GM21529 (cell line): ENCODE results near the gene EVL.
"Not testable (repeated sequence)": the region's sequence is repeated elsewhere in the genome, so short reads cannot be mapped to it uniquely, and the experiment has no call there.

Experiments used
- ATAC-seq: cut with Tn5 transposase; IDR thresholded peaks from one replicate; pipeline ENCODE4 v1.9.1; 2021; ENCODE audit not compliant: unreplicated experiment

The EVL gene, protein sequence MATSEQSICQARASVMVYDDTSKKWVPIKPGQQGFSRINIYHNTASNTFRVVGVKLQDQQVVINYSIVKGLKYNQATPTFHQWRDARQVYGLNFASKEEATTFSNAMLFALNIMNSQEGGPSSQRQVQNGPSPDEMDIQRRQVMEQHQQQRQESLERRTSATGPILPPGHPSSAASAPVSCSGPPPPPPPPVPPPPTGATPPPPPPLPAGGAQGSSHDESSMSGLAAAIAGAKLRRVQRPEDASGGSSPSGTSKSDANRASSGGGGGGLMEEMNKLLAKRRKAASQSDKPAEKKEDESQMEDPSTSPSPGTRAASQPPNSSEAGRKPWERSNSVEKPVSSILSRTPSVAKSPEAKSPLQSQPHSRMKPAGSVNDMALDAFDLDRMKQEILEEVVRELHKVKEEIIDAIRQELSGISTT

GRCh38 chr14:100065111-100065871 lies at the start of gene EVL:
Gene EVL (plus strand): TSS chr14:100065422. CDS start chr14:100065501, 79 bp downstream.
- ATAC-seq: peak; percentile 42

DNA sequence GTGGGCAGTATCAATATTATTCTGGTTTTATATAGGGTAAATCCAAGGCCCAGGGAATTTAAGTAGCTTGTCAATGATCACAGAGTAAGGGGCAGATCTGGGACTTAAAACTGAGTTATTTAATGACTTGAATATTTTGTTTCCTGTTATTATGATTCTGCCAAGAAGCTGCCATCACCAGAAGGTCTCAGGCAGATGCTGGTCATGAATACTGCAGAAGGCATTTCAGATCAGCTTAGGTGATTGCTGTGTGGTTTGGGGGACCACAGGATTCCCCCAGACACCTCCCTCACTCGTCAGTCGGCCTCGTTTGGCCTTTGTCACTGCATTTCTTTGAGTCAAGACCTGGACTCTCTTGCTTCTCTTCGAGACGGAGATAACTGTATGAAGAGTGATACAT lies 47.7 kb upstream of the EVL start:
- no peak for ATAC-seq

- ATAC-seq: no peak
These were observed 47.2 kb upstream of the EVL start for GRCh38 chr14:100018054-100018453.

- ATAC-seq: no peak
These were observed 46.7 kb upstream of the EVL start for GRCh38 chr14:100018482-100018881.

- ATAC-seq: no peak
These were observed 46.0 kb upstream of the EVL start for GRCh38 chr14:100019156-100019744.

DNA sequence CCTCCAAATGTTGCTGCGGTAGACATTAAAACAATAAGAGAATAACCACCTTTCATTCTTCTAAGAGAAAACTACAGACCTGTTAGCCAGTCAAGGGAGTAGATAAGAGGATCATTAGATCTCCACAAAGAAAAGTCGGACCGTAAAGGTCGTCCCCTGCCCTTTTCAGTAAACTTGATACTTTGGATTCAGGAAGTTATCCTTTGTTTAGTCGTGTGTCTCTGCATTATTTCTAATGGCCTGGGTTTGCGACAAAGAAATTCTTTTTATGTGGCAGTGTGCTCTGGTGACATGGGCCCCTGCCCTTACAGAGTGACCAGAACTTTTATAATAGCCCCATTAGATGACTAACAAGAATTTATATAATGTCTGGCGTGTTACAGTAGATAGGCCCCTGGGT lies 44.6 kb upstream of the EVL start:
- ATAC-seq: no peak

- no peak for ATAC-seq
These were observed 42.3 kb upstream of the EVL start for GRCh38 chr14:100022772-100023451.

GRCh38 chr14:100025111-100025510 lies 40.1 kb upstream of the EVL start:
- ATAC-seq: peak; percentile 69

GRCh38 chr14:100027771-100028490 lies 37.3 kb upstream of the EVL start:
- no peak for ATAC-seq

- ATAC-seq: no peak
These were observed 36.1 kb upstream of the EVL start for GRCh38 chr14:100028990-100029677.

DNA sequence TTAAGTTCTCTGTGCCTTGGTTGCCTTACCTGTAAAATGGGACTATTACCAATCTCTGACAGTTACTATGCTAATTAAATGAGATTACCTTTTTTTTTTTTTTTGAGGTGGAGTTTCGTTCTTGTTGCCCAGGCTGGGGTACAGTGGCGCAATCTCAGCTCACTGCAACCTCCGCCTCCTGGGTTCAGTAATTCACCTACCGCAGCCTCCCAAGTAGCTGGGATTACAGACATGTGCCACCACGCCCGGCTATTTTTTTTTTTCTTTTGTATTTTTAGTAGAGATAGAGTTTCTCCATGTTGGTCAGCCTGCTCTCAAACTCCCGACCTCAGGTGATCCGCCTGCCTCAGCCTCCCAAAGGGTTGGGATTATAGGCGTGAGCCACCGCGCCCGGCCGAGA lies 35.2 kb upstream of the EVL start:
- ATAC-seq: not testable (repeated sequence)

GRCh38 chr14:100030452-100031153 lies 34.6 kb upstream of the EVL start:
- ATAC-seq: no peak

DNA sequence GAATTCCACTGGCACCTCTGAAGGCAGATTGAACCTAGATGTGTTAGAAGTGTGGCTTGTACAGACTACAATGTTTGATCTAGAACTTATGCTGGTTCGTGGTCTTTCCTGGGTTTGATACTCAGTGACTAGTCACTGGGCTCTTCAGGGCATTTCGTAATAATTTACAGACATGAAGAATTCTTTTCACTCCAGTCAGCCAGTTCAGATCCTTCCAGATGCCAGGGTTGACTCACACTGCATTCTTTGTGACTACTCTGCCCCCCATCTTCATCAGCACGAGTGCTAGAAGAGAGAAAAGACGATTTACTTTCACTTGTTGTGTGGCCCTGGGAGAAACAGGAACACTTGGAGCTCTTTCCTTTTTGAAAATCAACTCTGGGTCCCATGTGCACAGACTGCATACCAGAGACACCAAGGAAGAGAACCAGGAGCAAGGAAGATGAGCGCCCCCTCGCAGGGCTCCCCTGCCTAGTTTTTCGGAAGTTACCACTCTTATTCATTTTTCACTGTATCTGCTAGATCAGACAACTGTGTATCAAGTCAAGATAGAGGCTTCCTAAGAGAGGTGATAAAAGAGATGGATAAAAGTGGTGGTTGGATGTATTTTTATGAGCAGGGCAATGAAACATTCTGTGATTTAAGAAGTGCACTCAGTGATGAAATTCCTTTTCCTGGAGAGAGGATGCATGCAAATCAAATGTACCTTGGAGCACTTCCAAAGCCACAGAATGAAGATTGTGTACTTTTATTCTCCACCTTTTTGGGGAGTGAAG lies 33.5 kb upstream of the EVL start:
- ATAC-seq: no peak

DNA sequence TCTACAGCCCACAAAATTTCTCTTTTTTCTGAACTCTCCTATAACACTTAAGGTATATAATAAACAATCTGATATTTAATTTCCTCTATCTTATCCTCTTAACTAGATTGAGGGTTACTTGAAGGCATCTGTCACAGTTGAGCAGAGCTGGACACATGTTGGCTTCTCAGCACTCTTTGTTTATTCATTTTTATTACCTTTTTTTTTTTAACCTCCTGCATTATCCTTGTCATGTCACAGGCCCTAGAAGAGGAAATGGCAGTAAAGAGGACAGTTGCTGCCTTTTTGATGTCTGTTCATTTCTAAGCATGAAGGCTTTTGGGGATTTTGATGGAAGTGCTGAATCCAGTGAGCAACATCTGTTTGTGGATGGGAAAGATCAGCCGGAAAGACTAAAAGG lies 32.5 kb upstream of the EVL start:
- ATAC-seq: no peak

DNA sequence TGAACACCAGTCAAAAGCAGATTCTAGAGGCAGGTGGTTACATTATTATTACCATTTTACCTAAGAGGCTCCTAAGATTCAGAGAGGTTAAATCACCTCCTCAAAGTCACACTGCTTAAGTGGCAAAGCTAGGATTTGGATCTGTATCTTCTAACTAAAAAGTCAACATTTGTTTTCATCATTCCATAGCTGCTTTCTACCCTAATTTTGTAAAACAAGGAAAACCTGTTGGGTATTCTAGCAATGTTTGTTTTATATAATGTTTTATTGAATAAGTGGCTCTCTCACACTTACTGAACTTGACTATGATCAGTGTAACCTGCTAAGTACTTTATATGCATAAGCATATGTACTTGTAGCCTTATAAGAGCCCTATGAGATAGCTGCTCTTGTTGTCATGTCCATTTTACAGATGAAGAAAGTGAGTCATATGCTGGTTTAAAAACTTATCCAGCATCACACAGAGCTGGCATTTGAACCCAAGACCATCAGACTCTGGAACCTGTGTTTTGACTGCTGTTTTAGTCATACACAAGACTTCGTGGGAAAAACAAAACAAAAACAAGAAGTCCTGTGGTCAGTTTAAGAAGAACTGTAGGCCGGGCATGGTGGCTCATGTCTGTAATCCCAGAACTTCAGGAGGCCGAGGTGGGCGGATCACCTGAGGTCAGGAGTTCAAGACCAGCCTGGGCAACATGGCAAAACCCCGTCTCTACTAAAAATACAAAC lies 31.7 kb upstream of the EVL start:
- ATAC-seq: no peak

DNA sequence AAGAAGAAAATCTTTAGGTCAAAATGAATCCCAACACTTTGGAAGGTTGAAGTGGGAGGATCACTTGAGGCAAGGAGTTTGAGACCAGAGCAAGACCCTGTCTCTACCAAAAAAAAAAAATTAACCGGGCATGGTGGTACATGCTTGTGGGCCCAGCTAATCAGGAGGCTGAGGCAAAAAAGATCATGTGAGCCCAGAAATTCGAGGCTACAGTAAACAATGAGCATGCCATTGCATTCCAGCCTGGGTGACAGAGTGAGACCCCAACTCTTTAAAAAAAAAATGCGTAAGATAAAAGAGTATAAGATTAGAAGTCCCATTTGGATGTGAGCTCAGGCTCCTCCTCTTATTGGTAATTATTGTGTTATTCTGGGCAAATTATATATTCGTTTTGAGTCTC lies 30.8 kb upstream of the EVL start:
- no peak for ATAC-seq

DNA sequence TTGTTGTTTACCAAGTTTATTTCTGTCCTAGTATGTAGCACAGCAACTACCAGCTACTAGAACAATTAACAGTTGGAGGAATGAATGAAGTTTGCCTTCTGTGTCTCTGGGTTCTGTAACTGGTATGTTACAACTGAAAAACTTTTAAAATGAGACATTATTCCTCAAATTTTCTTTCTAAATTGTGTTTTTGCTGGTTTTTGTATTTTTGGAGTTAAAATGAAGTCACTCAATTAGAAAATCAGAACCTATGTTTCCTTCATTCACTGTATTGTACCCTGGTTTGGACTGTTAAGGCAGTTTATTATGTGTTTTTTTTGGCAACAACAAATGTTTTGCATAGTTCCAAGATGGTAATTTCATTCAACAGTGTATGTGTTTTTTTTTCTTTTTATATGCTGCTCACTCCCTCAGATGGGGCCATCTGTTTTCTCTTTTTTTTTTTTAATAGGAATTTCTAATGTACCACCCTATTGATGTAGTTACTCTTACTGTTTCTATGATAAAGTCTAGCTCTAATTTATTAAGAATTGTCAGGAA lies 30.2 kb upstream of the EVL start:
- no peak for ATAC-seq

- no peak for ATAC-seq
These were observed 29.5 kb upstream of the EVL start for GRCh38 chr14:100035700-100036099.
